Activated CD8-positive, alpha-beta memory T cell treated with anti-CD3 and anti-CD28 coated beads, Interleukin-2, amount 50 U/mL, for 4 hours (primary cell): ENCODE results near the gene CRYBG2.

Experiments used
- DNase-seq: peaks from one replicate; pipeline ENCODE4 v3.0.0-alpha.2; 2020

Gene CRYBG2

GRCh38 chr1:26370591-26371382, 16.9 kb upstream of the CRYBG2 start:
- no peak for DNase-seq

GRCh38 chr1:26368486-26368885, 14.6 kb upstream of the CRYBG2 start:
- DNase-seq: no peak

- no peak for DNase-seq
Observed at GRCh38 chr1:26368006-26368405, 14.1 kb upstream of the CRYBG2 start.

GRCh38 chr1:26367441-26367840, 13.5 kb upstream of the CRYBG2 start:
- DNase-seq: no peak

- no peak for DNase-seq
Observed at GRCh38 chr1:26364956-26365355, 11.0 kb upstream of the CRYBG2 start.

- peak; percentile 88 for DNase-seq
Observed at GRCh38 chr1:26363549-26364448, 9.9 kb upstream of the CRYBG2 start.

DNA sequence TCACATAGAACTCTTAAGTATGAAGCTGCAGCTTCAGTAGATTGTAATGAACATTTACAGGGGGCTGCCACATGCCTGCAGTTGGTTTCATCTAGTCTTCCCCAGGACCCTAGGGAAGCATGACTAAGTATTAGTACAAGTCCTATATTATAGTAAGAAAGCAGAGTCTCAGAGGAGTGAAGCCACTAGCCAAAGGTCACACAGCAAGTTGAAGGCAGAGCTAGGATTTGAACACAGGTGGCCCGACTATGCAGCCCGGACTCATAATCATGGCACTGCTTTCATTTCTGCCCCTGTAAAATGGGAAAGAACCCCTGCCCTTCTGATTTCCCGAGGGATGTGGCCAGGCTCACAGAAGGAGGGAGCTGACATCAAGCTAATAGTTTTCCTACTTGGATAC, 8.4 kb upstream of the CRYBG2 start:
- DNase-seq: no peak

GRCh38 chr1:26361605-26362122, 7.7 kb upstream of the CRYBG2 start:
- no peak for DNase-seq

DNA sequence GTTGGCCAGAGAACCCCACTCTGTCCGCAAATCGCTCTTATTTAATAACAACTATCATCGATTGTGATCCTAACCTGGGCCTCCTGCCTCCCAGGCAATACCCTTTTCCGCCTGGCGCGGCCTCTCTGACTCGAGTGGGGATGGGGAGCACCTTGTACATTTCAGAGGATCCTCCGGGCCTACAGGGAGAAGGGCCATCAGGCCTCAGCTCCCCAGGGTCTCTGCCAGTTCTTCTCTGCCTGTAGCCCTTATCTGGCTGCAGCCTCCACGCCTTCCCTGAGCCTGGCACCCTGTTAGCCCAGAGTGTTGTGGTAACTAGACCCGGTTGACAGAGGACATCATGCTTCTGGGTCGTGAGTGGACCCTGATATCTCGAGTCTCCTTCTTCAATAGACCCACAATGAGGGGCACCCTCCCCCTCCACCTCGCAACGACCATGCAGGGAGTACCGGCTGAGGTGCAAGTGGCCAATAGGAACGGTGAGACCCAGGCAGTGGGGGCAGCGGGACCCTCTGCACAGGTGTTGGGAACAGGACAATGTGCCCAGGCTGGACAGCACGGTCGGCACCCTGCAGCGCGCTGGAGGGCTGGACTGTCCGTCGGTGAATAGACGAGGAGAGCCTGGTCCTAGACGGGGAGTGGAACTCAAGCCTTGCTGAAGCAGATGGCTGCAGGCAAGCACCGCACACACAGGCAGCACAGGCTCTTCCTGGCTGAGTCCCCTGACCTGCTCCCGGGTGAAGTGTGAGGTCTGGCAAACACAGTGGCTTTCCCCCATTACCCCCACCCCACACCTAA, 7.1 kb upstream of the CRYBG2 start:
- no peak for DNase-seq

- peak; percentile 64 for DNase-seq
Observed at GRCh38 chr1:26359981-26360806, 6.3 kb upstream of the CRYBG2 start.

DNA sequence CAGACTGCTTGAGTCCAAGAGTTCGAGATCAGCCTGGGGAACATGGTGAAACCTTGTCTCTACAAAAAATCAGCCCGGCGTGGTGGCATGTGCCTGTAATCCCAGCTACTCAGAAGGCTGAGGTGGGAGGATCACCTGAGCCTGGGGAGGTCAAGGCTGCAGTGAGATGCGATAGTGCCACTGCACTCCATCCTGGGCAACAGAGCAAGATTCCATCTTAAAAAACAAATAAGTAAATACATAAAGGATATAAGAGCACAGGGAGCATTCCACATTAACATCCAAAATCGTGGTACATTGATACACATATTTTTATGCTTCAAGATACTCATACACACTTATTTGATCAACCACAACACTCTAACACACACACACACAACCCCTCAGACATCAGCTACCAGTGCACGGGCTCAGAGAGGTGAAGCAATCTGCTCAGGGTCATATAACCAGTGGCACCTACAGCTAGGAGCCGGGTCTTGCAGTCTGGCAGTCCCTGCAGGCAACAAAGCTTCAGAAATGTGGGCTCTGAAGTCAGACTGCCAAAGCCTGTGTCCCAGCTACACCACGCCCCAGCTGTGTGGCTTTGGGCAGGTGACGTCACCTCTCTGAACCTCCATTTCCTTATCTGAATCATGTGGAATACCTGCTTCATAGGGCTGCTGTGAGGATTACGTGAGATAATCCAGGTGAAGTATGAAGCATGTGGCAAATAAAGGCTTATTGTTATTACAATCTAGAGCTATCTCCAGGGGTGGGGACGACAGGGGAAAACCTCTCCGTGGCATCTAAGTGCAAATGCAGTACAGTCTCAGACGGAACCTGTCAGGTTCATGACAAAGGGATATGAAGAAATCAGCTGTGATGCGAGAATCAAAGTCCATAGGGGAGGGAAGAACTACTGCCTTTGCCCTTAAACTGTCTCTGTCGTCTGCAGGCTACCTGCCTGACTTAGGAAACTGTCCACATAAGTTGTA, 4.8 kb upstream of the CRYBG2 start:
- DNase-seq: peak; percentile 73

DNA sequence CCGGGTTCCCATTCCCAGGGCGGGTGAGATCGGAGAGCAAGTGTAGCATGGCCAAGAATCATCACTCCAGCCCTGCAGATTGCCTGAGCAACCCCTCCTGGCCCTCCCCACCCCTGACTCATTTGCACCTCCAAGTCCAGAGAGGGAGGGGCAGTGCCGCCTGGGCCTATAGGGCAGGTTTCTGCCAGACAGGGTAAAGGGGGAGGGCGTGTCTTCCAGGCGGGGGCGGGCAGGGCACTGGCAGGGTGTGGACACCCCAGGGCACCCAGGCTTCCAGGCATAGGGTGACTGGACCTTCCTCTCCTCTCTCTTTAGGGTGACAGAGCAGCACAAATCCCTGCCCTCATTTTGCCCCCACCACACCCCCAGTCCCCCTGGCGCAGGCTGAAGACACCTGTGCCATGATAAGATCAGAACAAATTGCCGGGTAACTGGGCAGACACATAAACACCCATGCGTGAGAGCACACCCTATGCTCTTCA, 3.2 kb upstream of the CRYBG2 start:
- DNase-seq: no peak

- DNase-seq: no peak
Observed at GRCh38 chr1:26356106-26356505, 2.2 kb upstream of the CRYBG2 start.

- no peak for DNase-seq
Observed at GRCh38 chr1:26354972-26355371, 1.0 kb upstream of the CRYBG2 start.

GRCh38 chr1:26353210-26353859, 595 bp downstream of the CRYBG2 start:
- no peak for DNase-seq

GRCh38 chr1:26352338-26352679, 1.6 kb downstream of the CRYBG2 start:
- no peak for DNase-seq

DNA sequence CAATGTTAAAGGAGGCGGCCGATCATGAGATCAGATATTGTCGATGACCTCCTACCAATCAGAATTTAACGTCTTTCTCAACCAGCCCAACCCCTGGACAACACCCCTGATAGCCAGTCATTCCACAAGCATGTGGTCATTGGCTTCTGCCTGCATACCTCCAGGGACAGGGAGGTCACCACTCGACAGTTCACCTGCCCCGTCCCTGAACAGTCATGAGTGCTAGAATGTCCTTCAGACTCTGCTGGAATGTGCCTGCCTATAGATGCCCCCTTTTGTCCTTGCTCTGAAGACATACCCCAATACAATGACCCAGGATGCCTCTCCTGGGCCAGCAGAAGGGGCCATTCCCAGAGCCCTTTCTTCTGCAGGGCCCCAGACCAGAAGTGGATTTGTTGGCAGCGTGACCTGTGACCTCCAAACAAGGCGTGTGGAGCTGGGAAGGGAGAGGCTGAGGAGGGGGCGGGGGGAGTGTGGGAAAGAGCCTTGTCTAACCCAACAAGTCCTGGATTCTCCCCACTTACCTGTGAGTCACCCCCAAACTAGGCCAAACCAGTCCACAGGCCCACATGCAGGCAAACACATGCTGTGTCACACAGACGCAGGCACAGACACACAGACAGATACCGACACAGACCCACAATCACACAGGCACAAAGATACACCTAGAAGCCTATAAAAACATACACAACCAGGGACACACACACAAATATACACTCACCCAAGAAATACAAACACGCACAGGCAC, 2.2 kb downstream of the CRYBG2 start:
- no peak for DNase-seq

DNA sequence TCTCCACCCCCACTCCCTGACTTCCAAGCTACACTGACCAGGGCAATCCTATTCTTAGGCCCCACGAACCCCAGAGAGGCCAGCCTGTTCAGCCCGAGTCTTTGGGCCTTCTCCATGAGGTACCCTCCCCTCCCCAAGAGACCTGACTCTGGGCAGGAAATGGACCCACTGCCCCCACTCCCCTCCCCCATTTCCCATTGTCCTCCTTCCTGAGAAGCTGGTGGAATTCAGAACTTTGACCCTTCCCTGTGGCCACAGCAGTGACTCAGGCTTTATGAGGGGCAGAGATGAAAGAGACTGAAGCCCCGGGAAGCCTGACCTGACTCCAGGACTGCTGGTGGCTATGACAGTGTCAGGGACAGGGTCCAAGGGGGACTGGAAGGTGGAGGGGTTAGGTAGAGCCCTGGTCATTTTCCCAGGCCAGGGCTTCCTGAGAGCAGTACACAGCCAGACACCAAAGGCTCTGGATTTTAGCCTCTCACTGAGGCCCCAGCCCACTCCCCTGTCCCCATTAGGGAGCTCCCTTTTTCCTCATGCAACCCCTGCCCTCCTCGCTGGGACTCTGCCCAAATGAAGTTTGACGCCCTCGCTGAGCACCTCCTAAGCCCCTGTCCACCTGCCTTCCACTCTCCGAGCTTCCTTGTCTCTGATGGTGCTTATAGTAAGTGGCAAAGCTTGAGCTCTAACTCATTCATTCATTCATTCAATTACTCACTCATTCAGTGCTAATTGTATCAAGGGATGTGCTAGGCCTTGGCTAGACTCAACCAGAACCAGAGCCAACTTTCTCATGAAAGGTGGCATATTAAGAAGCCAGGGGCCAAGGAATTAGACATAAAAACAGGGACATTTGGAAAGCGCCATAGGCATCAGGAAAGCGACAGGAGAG, 3.0 kb downstream of the CRYBG2 start:
- DNase-seq: no peak
